ENCODE measurements around the gene ENPP6.

The ENPP6 gene

DNA sequence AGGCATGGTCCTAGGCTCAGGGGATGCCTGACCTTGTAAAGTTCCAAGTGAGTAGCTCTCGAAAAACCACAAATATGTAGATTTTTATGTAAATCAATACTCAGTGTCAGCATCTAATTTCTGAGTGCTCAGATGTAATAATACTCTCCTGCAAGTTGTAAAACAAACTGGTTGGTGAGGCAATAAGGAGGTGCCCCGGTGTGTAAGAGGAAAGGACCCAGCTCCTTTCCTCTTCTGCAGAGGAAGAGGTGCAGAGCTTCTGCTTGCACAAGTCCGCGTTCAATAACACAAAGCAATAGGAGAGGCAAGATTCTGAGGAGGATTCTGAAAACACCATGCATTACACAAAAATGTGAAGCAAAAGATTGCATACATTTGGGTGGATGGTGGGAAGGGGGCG lies 43.6 kb upstream of the ENPP6 start:
- Histone ChIP-seq H3K9me3 (replicated peaks; ENCODE audit: insufficient read depth, low read length) (no peaks in the 10 kb centered on the region), H3K36me3 (replicated peaks; ENCODE audit: insufficient read depth, low read length) (no peaks in the 10 kb centered on the region), H3K4me2 (ENCODE audit: low read depth, low read length) (no peak overlapping the region), H3K27me3 (replicated peaks; ENCODE audit: insufficient read depth, low read length) (no peaks in the 10 kb centered on the region), H3K4me3 (ENCODE audit: low read length) (no peak overlapping the region), H3K27ac (ENCODE audit: low read length) (no peak overlapping the region), H3K79me2 (ENCODE audit: low read length) (peaks cover 25% of the 10 kb centered on the region), H2AFZ (ENCODE audit: low read length) (no peak overlapping the region), H3K9ac (ENCODE audit: low read length) (no peak overlapping the region), H3K9me2 (replicated peaks; ENCODE audit: insufficient read depth, low read length) (no peaks in the 10 kb centered on the region), H3F3A (ENCODE audit: insufficient read depth, low read length) (peaks cover 17% of the 10 kb centered on the region), H3K4me1 (ENCODE audit: low read length) (peaks cover 14% of the 10 kb centered on the region), H4K20me1 (ENCODE audit: insufficient read depth, low read length) (no peaks in the 10 kb centered on the region)
- TF ChIP-seq EZH2 (optimal IDR thresholded peaks at IDR 0.05; ENCODE audit: low read depth, low read length) (no peak), EZH2phosphoT487 (IDR thresholded peaks at IDR 0.05; ENCODE audit: low read length) (no peak)
- TF ChIP-seq, protein P1, sequence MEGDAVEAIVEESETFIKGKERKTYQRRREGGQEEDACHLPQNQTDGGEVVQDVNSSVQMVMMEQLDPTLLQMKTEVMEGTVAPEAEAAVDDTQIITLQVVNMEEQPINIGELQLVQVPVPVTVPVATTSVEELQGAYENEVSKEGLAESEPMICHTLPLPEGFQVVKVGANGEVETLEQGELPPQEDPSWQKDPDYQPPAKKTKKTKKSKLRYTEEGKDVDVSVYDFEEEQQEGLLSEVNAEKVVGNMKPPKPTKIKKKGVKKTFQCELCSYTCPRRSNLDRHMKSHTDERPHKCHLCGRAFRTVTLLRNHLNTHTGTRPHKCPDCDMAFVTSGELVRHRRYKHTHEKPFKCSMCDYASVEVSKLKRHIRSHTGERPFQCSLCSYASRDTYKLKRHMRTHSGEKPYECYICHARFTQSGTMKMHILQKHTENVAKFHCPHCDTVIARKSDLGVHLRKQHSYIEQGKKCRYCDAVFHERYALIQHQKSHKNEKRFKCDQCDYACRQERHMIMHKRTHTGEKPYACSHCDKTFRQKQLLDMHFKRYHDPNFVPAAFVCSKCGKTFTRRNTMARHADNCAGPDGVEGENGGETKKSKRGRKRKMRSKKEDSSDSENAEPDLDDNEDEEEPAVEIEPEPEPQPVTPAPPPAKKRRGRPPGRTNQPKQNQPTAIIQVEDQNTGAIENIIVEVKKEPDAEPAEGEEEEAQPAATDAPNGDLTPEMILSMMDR (IDR thresholded peaks at IDR 0.05; ENCODE audit: low read length): no peak
- DNase-seq: no peak

DNA sequence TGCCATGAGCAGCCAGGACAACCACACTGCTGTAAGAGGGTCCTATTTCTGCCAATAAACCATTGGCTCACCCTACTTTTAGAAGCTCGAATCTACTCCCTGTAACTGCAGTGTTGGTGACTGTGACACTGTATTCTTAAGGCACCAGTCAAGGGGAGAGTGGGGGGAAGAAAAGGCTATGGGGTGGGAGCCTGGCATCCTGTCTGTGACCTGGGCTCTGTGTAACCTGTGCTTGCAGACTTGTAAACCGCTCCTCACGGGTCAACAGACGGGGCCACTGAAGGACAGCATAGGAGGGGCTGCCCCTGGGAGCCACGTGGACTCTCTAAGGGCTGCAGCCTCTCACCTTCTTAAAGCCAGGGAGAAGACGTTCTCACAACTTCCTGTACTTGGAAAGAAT lies 42.2 kb upstream of the ENPP6 start:
- Histone ChIP-seq H3K9me2 (replicated peaks; ENCODE audit: insufficient read depth, low read length) (no peaks in the 10 kb centered on the region), H3K4me3 (ENCODE audit: low read length) (no peak overlapping the region), H3K36me3 (replicated peaks; ENCODE audit: insufficient read depth, low read length) (no peaks in the 10 kb centered on the region), H3F3A (ENCODE audit: insufficient read depth, low read length) (peaks cover 4% of the 10 kb centered on the region), H3K9ac (ENCODE audit: low read length) (no peak overlapping the region), H3K4me2 (ENCODE audit: low read depth, low read length) (no peak overlapping the region), H3K4me1 (ENCODE audit: low read length) (peaks cover 13% of the 10 kb centered on the region), H2AFZ (ENCODE audit: low read length) (no peak overlapping the region), H4K20me1 (ENCODE audit: insufficient read depth, low read length) (no peaks in the 10 kb centered on the region), H3K27me3 (replicated peaks; ENCODE audit: insufficient read depth, low read length) (no peaks in the 10 kb centered on the region), H3K9me3 (replicated peaks; ENCODE audit: insufficient read depth, low read length) (no peaks in the 10 kb centered on the region), H3K79me2 (ENCODE audit: low read length) (peaks cover 13% of the 10 kb centered on the region), H3K27ac (ENCODE audit: low read length) (no peak overlapping the region)
- TF ChIP-seq EZH2 (optimal IDR thresholded peaks at IDR 0.05; ENCODE audit: low read depth, low read length) (no peak), EZH2phosphoT487 (IDR thresholded peaks at IDR 0.05; ENCODE audit: low read length) (no peak)
- TF ChIP-seq, protein P1 (IDR thresholded peaks at IDR 0.05; ENCODE audit: low read length): no peak
- DNase-seq: no peak

DNA sequence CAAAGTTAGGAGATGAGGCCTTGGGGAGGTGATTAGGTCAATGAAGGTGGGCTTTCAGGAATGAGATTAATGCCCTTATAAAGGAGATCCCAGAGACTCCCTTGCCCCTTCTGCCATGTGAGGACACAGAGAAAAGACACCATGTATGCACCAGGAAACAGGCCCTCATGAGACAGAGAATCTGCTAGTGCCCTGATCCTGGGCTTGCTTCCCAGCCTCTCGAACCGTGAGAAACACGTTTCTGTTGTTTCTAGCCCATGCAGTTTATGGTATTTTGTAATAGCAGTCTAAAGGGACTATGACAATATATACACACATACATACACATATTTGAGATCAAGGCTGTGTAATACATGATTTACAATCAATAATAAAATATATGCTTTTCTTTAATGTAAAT lies 41.4 kb upstream of the ENPP6 start:
- H4K20me1 ChIP-seq (ENCODE audit: insufficient read depth, low read length): no peaks in the 10 kb centered on the region
- no peak for DNase-seq
- H3K4me3 ChIP-seq (ENCODE audit: low read length): no peak overlapping the region
- no peak overlapping the region for H2AFZ ChIP-seq (ENCODE audit: low read length)
- H3K27me3 ChIP-seq (replicated peaks; ENCODE audit: insufficient read depth, low read length): no peaks in the 10 kb centered on the region
- no peak overlapping the region for H3K4me2 ChIP-seq (ENCODE audit: low read depth, low read length)
- peaks cover 13% of the 10 kb centered on the region for H3K79me2 ChIP-seq (ENCODE audit: low read length)
- H3K9me3 ChIP-seq (replicated peaks; ENCODE audit: insufficient read depth, low read length): no peaks in the 10 kb centered on the region
- H3K27ac ChIP-seq (ENCODE audit: low read length): no peak overlapping the region
- no peak overlapping the region for H3K9ac ChIP-seq (ENCODE audit: low read length)
- no peaks in the 10 kb centered on the region for H3F3A ChIP-seq (ENCODE audit: insufficient read depth, low read length)
- H3K36me3 ChIP-seq (replicated peaks; ENCODE audit: insufficient read depth, low read length): no peaks in the 10 kb centered on the region
- TF ChIP-seq EZH2phosphoT487 (IDR thresholded peaks at IDR 0.05; ENCODE audit: low read length): no peak
- TF ChIP-seq, protein P1 (IDR thresholded peaks at IDR 0.05; ENCODE audit: low read length): no peak
- no peak for TF ChIP-seq EZH2 (optimal IDR thresholded peaks at IDR 0.05; ENCODE audit: low read depth, low read length)
- H3K4me1 ChIP-seq (ENCODE audit: low read length): peaks cover 13% of the 10 kb centered on the region
- no peaks in the 10 kb centered on the region for H3K9me2 ChIP-seq (replicated peaks; ENCODE audit: insufficient read depth, low read length)
